HG03103 (cell line): ENCODE data around the gene REELD1.

ENCODE experiments used
- ATAC-seq: cut with Tn5 transposase; IDR thresholded peaks from one replicate; pipeline ENCODE4 v1.9.1; 2021; ENCODE audit warnings: low read depth; ENCODE audit not compliant: unreplicated experiment

Gene REELD1

DNA sequence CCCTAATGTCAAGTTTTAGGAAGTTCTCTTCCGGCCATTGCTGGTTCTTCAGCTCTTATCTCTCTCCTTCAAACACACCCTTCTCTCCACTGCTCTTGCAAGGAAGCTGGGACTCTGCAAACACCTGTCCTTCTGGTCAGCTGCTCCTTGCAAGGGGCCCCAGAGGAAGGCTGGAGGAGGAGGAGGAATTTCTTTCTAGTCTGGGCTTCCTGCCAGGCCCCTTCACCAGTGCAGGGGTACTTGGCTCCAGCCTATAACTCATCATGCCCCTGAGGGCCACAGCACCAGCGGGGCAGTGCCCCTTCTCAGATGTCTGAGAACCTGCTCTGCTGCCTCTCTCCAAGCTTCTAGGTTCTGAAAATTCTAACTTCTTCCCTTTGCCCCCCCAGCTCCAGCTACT, 46.7 kb downstream of the REELD1 start:
- no peak for ATAC-seq

DNA sequence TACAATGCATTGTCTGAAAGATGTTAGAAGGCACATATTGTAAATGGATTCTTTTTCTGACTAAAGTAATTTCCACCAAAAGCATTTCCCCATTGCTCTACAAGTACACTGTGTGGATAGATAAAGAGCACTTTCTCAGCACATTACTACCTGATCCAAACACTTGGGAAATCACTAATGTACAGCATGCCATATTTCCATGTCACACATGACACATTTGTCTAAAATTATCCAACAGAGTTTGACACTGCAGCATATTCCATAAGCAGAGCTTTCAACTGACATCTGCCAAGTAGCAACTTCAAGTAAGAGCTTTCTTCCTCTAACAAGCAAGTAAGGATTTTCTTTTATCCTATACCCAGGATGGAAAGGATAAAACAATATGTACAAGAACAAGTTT, 49.5 kb downstream of the REELD1 start:
- no peak for ATAC-seq

DNA sequence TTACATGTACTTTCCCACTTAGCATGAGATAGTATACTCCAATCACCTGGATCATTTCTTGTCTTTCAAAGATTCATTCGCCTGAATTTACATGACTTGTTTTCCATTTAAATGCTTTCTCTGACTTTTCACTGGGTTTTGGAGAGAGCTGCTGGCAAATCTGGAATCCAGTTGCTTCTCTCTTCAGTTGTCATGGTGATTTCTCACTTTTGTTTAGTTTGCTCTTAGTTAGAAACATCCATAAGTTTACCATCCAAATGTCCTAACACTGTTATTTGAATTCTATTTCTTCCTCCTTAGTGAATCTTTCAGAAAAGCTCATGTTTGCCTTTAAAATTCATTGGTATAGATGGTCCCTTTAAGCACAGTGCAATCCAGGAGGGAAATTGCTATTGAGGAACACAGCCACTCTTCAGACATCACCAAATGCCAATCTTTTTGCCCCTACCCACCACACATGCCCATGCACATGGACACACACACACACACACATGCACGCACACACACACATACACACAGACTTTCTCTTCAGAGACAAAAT, 51.7 kb downstream of the REELD1 start:
- ATAC-seq = no peak

DNA sequence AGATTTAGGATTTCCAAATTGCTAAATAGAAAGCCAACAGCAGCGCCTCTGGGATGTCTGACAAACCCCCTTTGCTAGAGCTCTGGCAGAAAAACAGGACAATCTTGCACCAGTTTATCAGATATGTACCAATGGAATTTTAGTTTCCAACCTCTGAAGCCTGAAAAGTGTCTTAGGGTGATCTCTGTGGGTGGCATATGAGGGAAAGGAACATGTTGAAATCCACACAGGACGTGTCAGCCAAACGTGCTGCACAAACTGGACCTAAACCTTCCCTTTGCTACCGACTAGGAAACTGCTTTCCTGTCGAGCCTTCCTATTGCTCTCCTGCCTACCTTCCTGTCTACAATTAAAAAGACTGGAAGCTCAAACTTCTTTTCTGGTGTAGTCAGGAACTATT, 53.5 kb downstream of the REELD1 start:
- ATAC-seq = no peak

DNA sequence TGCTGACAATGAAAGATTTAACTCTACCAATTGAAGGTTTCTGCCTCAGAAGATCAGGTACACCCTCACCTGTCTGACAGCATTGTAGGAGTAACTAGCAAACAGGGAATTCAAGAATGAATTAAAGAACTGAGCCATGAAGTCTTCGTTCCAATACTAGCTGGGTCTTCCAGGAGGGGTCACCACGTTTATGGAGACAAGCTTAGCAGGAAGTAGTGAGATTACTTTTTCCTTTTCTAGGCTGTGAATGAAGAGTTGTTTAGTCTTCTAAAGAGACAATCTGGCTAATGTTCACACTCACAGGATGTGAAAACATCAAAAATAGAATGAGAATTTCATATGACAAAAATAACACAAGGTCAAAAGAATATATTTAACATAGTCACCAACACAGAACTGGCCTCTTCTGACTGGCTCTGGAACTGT, 54.9 kb downstream of the REELD1 start:
- ATAC-seq = peak; percentile 43

DNA sequence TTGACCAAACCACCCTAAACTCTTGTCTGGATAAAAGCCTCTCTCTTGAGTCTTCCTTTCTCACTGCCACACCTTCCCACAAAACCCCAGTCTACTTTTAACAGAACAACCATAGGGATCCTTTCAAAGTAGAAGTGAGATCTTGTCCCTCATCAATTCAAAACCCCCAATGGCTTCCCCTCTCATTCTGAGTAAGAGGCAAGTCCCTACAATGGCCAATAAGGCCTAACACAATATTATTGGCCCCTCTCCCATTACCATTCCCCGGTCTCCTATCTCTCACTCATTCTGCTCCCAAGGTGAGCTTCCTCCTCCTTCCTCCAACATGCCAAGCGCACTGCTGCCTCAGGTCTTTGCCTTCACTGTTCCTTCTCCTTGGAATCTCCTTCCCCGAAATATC, 57.1 kb downstream of the REELD1 start:
- ATAC-seq = no peak

DNA sequence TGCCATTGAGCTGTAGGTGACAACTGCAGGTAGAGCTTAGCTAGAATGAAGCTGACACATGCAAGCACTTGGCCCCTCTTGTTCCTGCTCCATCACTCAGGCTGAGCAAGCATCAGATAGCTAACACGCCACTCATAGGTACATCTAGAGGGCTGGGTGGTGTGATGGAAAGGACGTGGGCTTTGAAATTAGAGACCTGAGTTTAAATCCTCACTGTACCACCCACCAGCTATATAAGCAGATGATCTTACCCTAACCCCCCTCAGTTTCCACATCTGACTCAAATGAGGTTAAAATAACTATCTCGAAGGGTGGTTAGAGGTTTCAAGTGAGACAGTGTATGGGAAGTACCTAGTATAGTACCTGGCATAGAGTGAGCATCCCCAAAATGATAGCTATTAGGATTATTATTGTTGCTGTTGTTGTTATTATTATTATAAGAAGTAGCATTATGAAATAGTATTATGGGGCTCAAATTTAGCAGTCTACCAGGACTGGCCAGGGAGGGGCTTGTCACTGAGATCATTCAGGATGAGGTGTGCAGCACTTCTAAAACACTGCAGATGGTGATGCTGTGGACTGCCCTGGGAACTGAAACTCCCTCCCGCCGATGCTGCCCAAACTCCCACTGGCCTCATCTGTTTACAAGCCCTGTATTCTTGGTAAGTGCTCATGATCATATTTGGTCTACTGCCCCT, 59.0 kb downstream of the REELD1 start:
- peak; percentile 57 for ATAC-seq

DNA sequence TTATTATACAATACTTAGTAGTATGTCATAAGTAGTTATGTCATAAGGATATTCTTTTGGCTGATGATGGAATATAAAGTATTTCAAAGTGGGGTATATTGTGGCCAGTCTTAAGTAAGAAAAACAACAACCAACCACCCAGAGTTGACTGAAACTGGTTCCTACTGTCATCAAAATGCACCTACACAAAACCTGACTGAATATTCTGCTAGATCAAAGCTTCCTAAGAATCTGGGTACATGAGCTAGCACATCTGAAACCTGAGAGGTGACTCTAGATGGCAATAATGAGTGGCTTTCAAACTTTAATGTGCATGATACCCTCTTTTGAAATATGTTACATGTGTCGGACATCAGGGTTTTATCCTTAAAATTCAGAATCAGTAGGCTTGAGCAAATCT, 60.4 kb downstream of the REELD1 start:
- ATAC-seq = no peak

DNA sequence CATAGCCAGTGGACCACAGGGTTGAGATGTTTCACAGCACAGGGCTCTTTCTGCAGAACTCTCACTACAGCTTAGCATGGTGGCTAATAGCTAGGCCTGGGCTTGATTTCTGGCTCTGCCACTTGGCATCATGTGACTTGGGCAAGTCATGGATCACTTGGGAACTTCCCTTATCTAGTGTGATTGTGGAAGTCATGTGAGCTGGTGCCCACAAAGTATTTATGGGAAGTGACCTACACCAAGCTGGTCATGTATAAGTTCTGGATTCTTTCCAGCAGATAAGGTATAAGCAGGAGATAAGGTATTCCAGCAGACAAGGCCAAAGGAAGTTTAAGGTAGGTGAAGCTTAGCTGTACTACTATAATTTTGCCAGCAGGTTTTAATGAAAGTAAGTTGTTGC, 61.0 kb downstream of the REELD1 start:
- ATAC-seq = no peak

DNA sequence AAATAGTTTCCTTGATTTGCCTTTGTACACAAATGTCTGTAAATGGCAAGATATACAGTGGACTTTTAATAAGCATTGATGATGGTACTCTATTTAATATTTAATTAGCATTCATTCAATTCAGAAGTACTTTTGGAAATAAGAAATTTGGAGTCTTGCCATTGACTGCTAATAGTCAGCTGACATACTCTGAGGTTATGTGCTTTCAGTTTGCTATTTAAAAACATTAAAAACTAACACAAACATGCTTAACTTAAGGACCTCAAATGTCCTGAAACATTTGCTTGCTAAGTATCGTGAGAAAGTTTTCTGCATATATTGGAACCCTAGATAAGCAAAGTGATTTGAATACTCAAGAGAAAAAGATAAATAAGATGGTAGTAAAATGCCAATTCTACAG, 64.6 kb downstream of the REELD1 start:
- ATAC-seq = no peak
